ENCODE results near the gene PRPF18.

The PRPF18 gene

DNA sequence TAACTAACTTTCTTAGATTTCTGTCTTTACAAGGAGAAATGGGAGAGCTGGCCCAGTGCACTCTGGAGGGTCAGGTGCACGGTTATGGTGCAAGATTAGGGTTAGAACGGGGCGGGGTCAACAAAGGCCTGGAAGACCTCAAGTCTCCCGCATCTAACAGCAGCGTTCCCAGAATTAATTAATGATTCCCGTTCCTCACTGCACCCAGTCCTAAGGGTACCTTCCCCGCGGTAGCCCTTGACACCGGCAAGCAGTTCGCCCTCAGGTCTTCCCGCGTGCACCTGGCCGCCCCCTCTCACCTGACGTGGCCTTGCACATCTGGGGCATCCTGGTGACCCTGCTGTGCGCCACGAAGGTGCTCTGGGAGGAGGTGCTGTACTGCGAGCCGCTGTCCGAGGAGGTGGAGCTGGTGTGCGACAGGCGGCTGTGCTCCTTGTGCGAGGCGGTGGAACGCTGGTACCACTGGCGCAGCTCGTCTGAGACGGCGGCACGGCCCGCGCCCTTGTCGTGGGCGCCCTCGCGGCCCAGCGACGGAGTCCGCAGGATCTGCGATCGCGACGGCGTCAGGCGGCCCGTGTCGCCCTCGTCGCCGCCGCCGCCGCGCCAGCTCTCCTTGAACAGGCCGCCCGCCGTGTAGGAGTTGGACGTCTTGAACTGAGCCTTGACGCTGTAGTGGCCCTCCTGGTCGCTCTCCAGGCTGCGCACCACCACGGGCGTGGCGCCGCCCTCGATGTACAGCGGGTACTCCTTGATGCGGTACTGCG, 69.8 kb downstream of the PRPF18 start:
- TF ChIP-seq, protein P1, sequence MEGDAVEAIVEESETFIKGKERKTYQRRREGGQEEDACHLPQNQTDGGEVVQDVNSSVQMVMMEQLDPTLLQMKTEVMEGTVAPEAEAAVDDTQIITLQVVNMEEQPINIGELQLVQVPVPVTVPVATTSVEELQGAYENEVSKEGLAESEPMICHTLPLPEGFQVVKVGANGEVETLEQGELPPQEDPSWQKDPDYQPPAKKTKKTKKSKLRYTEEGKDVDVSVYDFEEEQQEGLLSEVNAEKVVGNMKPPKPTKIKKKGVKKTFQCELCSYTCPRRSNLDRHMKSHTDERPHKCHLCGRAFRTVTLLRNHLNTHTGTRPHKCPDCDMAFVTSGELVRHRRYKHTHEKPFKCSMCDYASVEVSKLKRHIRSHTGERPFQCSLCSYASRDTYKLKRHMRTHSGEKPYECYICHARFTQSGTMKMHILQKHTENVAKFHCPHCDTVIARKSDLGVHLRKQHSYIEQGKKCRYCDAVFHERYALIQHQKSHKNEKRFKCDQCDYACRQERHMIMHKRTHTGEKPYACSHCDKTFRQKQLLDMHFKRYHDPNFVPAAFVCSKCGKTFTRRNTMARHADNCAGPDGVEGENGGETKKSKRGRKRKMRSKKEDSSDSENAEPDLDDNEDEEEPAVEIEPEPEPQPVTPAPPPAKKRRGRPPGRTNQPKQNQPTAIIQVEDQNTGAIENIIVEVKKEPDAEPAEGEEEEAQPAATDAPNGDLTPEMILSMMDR (conservative IDR thresholded peaks at IDR 0.05; ENCODE audit: low read depth, low read length): no peak
- H3K4me3 ChIP-seq (ENCODE audit: low read depth, low read length): no peak overlapping the region

DNA sequence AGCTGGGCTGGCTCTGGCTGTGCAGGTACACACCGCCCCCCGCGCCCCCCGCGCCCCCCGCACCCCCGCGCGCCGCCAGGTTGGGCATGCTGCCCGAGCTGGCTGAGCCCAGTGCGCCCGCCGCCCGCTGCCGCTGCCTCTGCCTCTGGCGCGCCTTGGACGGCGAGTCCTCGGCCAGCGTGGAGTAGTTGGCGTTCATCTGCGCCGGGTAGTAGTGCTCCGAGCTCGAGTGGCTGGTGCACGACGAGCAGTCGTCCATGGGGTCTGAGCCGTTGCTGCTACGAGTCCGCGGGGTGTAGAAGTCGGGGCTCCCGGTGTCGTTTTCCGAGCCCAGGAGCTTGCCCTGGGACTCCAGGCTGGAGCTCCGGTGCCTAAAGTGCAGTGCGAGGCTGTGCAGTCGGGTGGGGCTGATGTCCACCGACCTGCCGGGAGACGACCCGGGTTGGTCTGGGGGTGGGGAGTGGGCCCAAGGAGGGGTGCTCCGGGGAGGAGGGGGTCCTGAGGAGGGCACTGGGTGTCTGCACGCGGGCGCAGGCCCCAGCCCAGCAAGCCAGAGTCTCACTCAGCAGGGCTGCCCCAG, 70.4 kb downstream of the PRPF18 start:
- TF ChIP-seq, protein P1 (conservative IDR thresholded peaks at IDR 0.05; ENCODE audit: low read depth, low read length): no peak
- no peak for DNase-seq (ENCODE audit: low read depth)
- no peak overlapping the region for H3K4me3 ChIP-seq (ENCODE audit: low read depth, low read length)

More for the DNA sequence above, 69.8 kb downstream of the PRPF18 start:
- no peak for DNase-seq (ENCODE audit: low read depth)

DNA sequence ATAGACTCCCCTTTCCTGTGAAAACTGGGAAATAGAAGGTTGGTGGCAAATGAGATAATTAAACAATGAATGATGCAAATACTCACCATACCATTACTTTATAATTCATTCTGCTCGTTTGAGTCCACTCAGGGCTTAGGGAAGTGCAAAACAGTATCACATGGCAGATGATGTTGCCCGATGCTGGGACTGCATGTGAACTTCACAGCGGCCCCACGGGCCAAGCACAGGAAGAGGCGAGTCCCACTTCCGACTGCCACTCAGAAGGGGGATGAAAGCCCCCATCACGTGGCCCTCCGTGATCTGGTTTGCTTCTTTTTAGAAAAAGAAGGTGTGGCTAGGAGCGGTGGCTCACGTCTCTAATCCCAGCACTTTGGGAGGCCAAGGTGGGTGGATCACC, 71.5 kb downstream of the PRPF18 start:
- H3K4me3 ChIP-seq (ENCODE audit: low read depth, low read length): no peak overlapping the region
- no peak for DNase-seq (ENCODE audit: low read depth)
- TF ChIP-seq, protein P1 (conservative IDR thresholded peaks at IDR 0.05; ENCODE audit: low read depth, low read length): no peak

DNA sequence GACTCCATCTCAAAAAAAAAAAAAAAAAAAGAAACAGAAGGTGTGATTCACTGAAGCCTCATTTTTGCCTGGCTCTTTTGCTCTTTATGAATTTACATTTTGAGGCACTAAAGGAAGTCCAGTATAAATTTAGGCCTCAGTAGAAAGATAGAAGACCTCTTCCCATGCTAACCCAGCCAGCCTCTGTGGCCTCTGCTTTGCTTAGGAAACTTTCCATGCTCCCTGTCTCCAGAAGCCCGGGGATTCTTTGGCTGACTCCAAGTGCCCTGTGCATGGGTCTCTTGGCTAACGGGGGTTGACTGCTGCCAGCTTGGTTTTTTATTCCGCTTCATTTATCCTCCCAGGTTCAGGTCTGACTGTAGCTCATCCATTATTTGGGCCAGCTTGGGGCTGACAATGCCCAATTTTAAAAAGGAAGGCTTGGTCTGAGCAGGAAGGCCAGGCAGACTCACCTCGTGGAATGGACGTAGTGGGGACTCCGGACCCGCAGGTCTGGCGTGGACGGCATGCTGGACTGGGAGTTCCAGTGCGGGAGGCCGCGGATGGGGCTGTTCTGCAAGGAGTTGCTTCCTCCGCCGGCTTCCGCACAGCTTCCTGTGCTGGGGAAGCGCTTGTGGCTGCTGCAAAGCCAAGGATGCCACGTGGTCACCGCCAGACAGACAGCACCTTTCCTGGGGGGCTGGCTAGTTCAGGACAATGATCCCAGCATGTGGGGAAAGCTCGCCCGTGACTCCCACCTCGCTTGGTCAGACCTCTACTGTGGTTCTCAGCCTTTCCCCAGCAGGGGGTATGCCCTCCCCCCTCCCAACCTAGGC, 72.3 kb downstream of the PRPF18 start:
- TF ChIP-seq, protein P1 (conservative IDR thresholded peaks at IDR 0.05; ENCODE audit: low read depth, low read length): no peak
- peak; percentile 26 for DNase-seq (ENCODE audit: low read depth)
- no peak overlapping the region for H3K4me3 ChIP-seq (ENCODE audit: low read depth, low read length)

DNA sequence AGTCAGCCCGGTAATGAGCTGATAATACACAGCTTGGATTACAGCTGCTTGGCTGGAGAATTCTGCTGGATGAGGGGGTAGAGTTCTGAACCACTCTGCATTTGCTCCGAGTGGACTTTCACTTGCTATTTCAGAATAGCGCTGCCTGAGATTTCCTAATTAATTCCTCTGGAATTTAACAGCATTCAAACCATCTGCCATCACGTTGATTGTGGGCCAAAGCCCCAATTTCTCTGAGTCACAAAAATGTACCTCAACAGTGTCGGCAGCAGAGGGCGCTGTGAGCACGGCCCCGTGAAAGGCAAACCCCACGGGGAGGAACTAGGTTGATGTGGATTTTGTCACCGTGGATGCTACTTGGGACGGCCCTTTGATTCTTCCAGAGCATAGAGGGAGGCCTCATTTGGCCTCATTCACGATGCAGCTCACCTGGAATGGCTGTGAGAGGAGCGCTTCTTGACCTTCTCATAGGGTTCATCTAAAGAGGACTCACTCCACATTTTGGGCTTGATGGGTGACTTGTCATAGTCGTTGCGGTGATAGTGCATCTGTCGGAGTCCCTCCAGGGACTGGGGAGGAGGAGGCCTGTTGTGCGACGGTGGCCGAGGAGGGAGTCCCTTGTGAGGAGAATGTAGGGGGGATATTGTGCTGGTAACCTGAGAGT, 73.3 kb downstream of the PRPF18 start:
- H3K4me3 ChIP-seq (ENCODE audit: low read depth, low read length): no peak overlapping the region
- TF ChIP-seq, protein P1 (conservative IDR thresholded peaks at IDR 0.05; ENCODE audit: low read depth, low read length): peak; percentile 95

DNA sequence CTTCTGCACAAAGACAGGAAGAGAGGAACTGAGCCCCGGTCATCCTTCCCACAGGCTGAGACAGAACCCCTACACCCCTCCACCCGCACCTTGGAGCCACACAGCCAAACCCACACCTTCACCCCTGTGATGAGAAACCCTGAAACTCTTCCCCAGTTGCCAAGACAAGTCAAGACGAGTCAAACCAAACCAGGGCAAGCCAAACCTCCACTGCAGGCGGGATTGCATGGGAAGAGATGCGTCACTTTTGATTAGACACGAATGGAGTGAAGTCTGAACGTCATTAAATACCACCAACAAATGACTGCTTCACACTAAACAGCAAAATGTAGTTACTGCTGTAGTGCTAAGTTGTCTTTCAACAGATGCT, 73.8 kb downstream of the PRPF18 start:
- no peak for DNase-seq (ENCODE audit: low read depth)
- no peak overlapping the region for H3K4me3 ChIP-seq (ENCODE audit: low read depth, low read length)
- TF ChIP-seq, protein P1 (conservative IDR thresholded peaks at IDR 0.05; ENCODE audit: low read depth, low read length): no peak

More for the DNA sequence above, 73.3 kb downstream of the PRPF18 start:
- DNase-seq (ENCODE audit: low read depth): peak; percentile 61
